DOHH2 (cell line): ENCODE measurements around the gene HECW1.

Experiments used
- CTCF ChIP-seq: fragments of 200-600 bp; sonication (generic); IDR thresholded peaks from one replicate; pipeline ENCODE4 v1.5.1; 2014; ENCODE audit warnings: antibody characterized with exemption, mild to moderate bottlenecking, low read depth, low read length; ENCODE audit not compliant: poor library complexity, severe bottlenecking
- EZH2phosphoT487 ChIP-seq: fragments of 200-600 bp; sonication (generic); IDR thresholded peaks from 2 replicates; pipeline ENCODE4 v1.6.1; 2017; ENCODE audit warnings: borderline replicate concordance, mild to moderate bottlenecking, antibody characterized with exemption, low read length, moderate library complexity, mixed read lengths

GRCh38 chr7:43175570-43176200, 63.2 kb downstream of the HECW1 start:
- no peak for TF ChIP-seq CTCF
- no peak for TF ChIP-seq EZH2phosphoT487
